H1 (cell line): ENCODE data around the gene PLD5.

Source experiments
- BRCA1 ChIP-seq: IDR thresholded peaks from 2 replicates; pipeline ENCODE4 v1.6.1; 2012; ENCODE audit warnings: low read depth, low read length, improper control_type of control experiment
- CREB1 ChIP-seq: IDR thresholded peaks from 2 replicates; pipeline ENCODE4 v1.6.1; 2012; ENCODE audit warnings: inconsistent platforms
- EP300 ChIP-seq, 2 experiments: IDR thresholded peaks; 1 replicate in 1 of 2; 2 replicates in 1 of 2; pipeline ENCODE4 v1.6.1; 2011 to 2012; ENCODE audit warnings: low read depth in 2 of 2, low read length in 2 of 2, mild to moderate bottlenecking in 2 of 2, borderline replicate concordance in 1 of 2, inconsistent platforms in 1 of 2, moderate library complexity in 1 of 2
- EZH2 ChIP-seq: fragments of 200-600 bp; sonication (generic); IDR thresholded peaks from 2 replicates; pipeline ENCODE4 v1.7.1; 2012; ENCODE audit warnings: low read depth, mild to moderate bottlenecking, moderate library complexity, low read length, inconsistent platforms; ENCODE audit not compliant: severe bottlenecking
- GABPA ChIP-seq: IDR thresholded peaks from 2 replicates; pipeline ENCODE4 v1.6.1; 2011; ENCODE audit warnings: mild to moderate bottlenecking, low read length, moderate library complexity, borderline replicate concordance; ENCODE audit not compliant: insufficient read depth
- KDM4A ChIP-seq: IDR thresholded peaks from one replicate; pipeline ENCODE4 v1.7.1; 2012; ENCODE audit warnings: low read depth, mild to moderate bottlenecking, moderate library complexity, low read length, inconsistent platforms; ENCODE audit not compliant: severe bottlenecking
- POLR2A ChIP-seq, 2 experiments: IDR thresholded peaks; 1 replicate in 1 of 2; 2 replicates in 1 of 2; pipeline ENCODE4 v1.6.1; 2011; ENCODE audit warnings: low read depth in 2 of 2, low read length in 2 of 2, mild to moderate bottlenecking in 2 of 2; ENCODE audit errors: control extremely low read depth in 1 of 2
- POLR2AphosphoS5 ChIP-seq: IDR thresholded peaks from 2 replicates; pipeline ENCODE4 v1.6.1; 2011; ENCODE audit warnings: low read depth, low read length
- SIN3A ChIP-seq, 2 experiments: IDR thresholded peaks in 1 of 2; conservative IDR thresholded peaks in 1 of 2; 2 replicates each; pipeline ENCODE4 v1.6.1; 2011 to 2012; ENCODE audit warnings: low read length in 2 of 2, improper control_type of control experiment in 1 of 2, low read depth in 1 of 2, mild to moderate bottlenecking in 1 of 2
- TF ChIP-seq, protein P1 (sequence below), 3 experiments: IDR thresholded peaks; 1 replicate in 2 of 3; 2 replicates in 1 of 3; pipeline versions ENCODE4 v1.5.1 to v1.6.1; 2011; ENCODE audit warnings: low read length in 3 of 3, mild to moderate bottlenecking in 3 of 3, inconsistent platforms in 2 of 3, low read depth in 1 of 3, moderate library complexity in 1 of 3; ENCODE audit not compliant: insufficient read depth in 1 of 3; ENCODE audit errors: control extremely low read depth in 1 of 3

DNA sequence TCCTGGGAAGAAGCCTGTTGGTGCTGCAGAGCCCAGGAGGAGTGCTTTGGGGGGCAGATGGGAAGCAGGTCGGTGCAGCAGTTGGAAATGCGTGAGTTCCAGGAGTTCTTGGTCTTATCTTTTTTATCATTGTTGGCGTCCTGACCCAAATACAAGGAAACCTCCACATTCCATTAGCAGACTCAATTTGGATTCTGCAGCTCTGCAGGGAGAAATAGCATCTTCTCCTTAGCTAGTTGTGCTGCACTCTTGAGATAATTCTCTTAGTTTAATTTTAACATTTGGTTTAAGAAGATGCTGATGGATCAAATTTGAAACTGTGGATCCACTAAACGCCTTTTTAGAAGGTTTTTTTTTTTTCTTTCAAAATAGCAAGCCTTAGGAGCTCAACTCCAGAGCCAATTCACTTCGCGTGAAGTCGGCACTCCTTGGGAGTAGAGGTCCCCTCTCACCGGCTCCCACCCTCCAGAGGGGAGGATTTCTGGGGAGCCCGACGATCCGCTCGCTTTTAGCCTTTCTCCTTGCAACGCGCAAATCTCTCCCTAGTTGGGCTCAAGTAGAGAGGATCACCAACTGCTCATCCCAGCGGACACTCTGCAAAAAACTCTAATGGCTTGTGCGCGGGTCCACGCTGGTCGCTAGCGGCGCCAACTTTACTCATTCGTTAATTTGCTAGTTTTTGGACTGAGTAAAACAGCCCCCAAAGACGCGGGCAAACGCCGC, 1.3 kb downstream of the PLD5 start:
- no peak for TF ChIP-seq POLR2A (IDR thresholded peaks at IDR 0.05; ENCODE audit: control extremely low read depth in 1 of 2, low read depth in 2 of 2, low read length in 2 of 2)
- TF ChIP-seq BRCA1: no peak
- no peak for TF ChIP-seq KDM4A
- no peak for TF ChIP-seq CREB1
- no peak for TF ChIP-seq EP300 (IDR thresholded peaks at IDR 0.05; ENCODE audit: borderline replicate concordance in 1 of 2, low read depth in 2 of 2, low read length in 2 of 2)
- TF ChIP-seq, protein P1, sequence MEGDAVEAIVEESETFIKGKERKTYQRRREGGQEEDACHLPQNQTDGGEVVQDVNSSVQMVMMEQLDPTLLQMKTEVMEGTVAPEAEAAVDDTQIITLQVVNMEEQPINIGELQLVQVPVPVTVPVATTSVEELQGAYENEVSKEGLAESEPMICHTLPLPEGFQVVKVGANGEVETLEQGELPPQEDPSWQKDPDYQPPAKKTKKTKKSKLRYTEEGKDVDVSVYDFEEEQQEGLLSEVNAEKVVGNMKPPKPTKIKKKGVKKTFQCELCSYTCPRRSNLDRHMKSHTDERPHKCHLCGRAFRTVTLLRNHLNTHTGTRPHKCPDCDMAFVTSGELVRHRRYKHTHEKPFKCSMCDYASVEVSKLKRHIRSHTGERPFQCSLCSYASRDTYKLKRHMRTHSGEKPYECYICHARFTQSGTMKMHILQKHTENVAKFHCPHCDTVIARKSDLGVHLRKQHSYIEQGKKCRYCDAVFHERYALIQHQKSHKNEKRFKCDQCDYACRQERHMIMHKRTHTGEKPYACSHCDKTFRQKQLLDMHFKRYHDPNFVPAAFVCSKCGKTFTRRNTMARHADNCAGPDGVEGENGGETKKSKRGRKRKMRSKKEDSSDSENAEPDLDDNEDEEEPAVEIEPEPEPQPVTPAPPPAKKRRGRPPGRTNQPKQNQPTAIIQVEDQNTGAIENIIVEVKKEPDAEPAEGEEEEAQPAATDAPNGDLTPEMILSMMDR (IDR thresholded peaks at IDR 0.05; ENCODE audit: control extremely low read depth in 1 of 3, insufficient read depth in 1 of 3, low read depth in 1 of 3, low read length in 3 of 3): no peak
- no peak for TF ChIP-seq GABPA
- no peak; a peak in 1 of 4 replicates for TF ChIP-seq SIN3A (conservative IDR thresholded peaks at IDR 0.05 in 1 of 2, IDR thresholded peaks at IDR 0.05 in 1 of 2; ENCODE audit: low read depth in 1 of 2, low read length in 2 of 2)
- TF ChIP-seq POLR2AphosphoS5: no peak
- no peak for TF ChIP-seq EZH2
